Measurements from ENCODE around the gene GALK2.
"Not testable (repeated sequence)": the region's sequence is repeated elsewhere in the genome, so short reads cannot be mapped to it uniquely, and the experiment has no call there.

Gene GALK2

GRCh38 chr15:49239105-49239504 is 69.1 kb downstream of the GALK2 start:
- no peaks in the 10 kb centered on the region for H3K27me3 ChIP-seq (ENCODE audit: insufficient read depth, low read length)
- no peaks in the 10 kb centered on the region for H3K36me3 ChIP-seq (ENCODE audit: insufficient read depth, low read length)
- H3K4me3 ChIP-seq (ENCODE audit: low read length), result no peak overlapping the region
- no peak overlapping the region for H2AFZ ChIP-seq (ENCODE audit: low read depth, low read length)
- H3K4me1 ChIP-seq (ENCODE audit: insufficient read depth, low read length), result no peaks in the 10 kb centered on the region
- no peaks in the 10 kb centered on the region for H3K9me3 ChIP-seq (ENCODE audit: low read length)

DNA sequence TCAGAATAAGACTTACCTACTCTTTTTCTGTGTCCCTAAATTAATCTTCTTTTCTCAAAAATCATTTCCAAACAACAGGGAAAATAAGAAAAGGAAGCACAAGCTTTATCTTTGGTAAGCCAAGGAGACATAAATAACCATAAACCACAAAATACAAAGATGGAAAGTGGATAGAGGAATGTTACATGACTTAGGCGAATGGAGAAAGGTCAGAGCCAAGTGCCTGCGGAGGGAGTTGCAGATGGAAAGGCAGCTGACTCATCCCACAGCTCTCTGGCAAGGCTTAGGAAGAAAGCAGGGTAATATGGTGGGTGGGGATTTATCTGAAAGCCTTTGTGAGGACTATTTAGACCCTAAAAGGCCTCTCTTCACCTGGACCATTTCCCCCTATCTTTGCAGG is 72.8 kb downstream of the GALK2 start:
- H3K4me3 ChIP-seq (ENCODE audit: low read length), result no peak overlapping the region
- H3K9me3 ChIP-seq (ENCODE audit: low read length), result no peaks in the 10 kb centered on the region
- no peak overlapping the region for H2AFZ ChIP-seq (ENCODE audit: low read depth, low read length)
- H3K27me3 ChIP-seq (ENCODE audit: insufficient read depth, low read length), result no peaks in the 10 kb centered on the region
- H3K4me1 ChIP-seq (ENCODE audit: insufficient read depth, low read length), result no peaks in the 10 kb centered on the region
- H3K36me3 ChIP-seq (ENCODE audit: insufficient read depth, low read length), result no peaks in the 10 kb centered on the region

- no peaks in the 10 kb centered on the region for H3K4me1 ChIP-seq (ENCODE audit: insufficient read depth, low read length)
- no peaks in the 10 kb centered on the region for H3K27me3 ChIP-seq (ENCODE audit: insufficient read depth, low read length)
- no peaks in the 10 kb centered on the region for H3K36me3 ChIP-seq (ENCODE audit: insufficient read depth, low read length)
- no peaks in the 10 kb centered on the region for H3K9me3 ChIP-seq (ENCODE audit: low read length)
- no peak overlapping the region for H3K4me3 ChIP-seq (ENCODE audit: low read length)
- no peak overlapping the region for H2AFZ ChIP-seq (ENCODE audit: low read depth, low read length)
These were observed 77.6 kb downstream of the GALK2 start for GRCh38 chr15:49247556-49248110.

DNA sequence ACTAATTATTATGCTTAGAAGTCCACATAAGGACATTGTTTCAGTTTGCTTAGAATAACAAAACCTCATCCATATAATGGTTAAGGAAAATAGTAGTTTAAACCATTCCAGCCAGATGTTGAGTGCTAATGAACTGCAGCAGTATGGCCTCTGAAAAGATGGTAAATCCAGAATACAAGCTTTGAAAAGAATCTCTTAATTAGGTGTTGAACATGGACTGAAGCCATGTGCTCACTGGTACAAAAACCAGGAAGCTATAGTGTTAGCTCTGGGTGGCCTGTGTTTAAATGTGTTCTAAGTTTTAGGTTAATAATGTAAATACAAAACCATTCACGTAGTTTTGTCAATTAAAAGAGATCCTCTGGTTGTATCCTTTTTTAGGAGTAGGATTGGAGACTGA is 78.2 kb downstream of the GALK2 start:
- Histone ChIP-seq H3K27me3 (ENCODE audit: insufficient read depth, low read length) (no peaks in the 10 kb centered on the region), H2AFZ (ENCODE audit: low read depth, low read length) (no peak overlapping the region), H3K4me3 (ENCODE audit: low read length) (no peak overlapping the region), H3K9me3 (ENCODE audit: low read length) (no peaks in the 10 kb centered on the region), H3K36me3 (ENCODE audit: insufficient read depth, low read length) (no peaks in the 10 kb centered on the region), H3K4me1 (ENCODE audit: insufficient read depth, low read length) (no peaks in the 10 kb centered on the region)

DNA sequence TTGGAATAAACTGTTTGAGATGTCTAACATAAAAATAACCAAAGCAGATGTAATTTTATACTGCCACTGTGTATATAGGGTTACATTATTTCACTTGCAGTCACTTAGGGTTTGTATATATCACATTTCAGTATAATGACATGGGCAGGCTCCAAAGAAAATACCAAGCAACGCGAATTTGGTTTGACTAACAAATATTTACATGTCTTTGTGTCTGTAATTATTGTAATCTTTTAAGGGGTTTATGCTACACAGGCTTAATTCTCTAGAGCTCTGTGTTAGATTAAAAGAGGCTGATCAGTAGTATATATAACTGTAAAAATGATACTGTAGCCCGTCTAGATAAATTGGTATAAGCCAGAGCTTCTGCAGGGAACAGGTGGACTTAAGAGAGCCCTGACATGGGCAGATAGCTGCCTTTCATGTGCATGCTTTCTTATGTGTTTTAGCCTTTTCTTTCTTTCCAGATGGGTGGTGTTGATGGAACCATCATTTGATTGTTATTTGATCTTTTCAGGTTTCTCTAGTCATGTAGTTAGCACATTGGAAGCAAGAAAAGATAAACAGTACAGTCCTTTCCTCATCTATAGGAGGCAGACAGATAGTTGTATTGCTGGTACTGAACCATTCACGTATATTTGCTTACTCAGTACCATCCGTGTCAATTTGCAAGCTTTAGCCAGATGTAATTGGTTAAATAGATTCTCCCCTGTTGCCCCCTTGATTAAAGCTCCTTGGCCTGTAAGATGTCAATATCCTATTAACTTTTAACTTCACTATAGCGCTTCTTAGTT is 86.1 kb downstream of the GALK2 start:
- H3K4me3 ChIP-seq (ENCODE audit: low read length), result no peak overlapping the region
- H3K9me3 ChIP-seq (ENCODE audit: low read length), result no peaks in the 10 kb centered on the region
- no peak overlapping the region for H2AFZ ChIP-seq (ENCODE audit: low read depth, low read length)
- H3K27me3 ChIP-seq (ENCODE audit: insufficient read depth, low read length), result no peaks in the 10 kb centered on the region
- no peaks in the 10 kb centered on the region for H3K4me1 ChIP-seq (ENCODE audit: insufficient read depth, low read length)
- no peaks in the 10 kb centered on the region for H3K36me3 ChIP-seq (ENCODE audit: insufficient read depth, low read length)

GRCh38 chr15:49265117-49265516 is 95.1 kb downstream of the GALK2 start:
- not testable (repeated sequence) for H3K27me3 ChIP-seq (ENCODE audit: insufficient read depth, low read length); H2AFZ ChIP-seq (ENCODE audit: low read depth, low read length); H3K36me3 ChIP-seq (ENCODE audit: insufficient read depth, low read length); H3K4me3 ChIP-seq (ENCODE audit: low read length); H3K9me3 ChIP-seq (ENCODE audit: low read length); H3K4me1 ChIP-seq (ENCODE audit: insufficient read depth, low read length)

DNA sequence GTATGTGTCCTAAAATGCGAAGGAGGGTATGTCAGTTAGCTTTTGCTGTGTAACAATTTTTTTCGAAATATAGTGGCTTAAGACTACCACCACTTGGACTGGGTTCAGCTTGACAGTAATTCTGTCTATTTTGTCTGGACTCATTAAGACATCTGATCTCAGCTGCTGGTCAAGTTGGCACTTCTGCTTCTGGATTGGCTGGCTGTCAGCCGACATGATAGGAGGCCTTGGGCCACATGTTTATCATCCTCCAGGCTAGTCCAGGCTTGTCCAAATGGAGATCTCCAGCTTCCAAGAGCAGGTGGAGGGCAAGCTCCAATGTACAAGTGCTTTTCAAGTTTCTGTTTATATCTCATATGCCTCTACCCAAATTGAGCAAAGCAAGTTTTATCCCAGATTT is 95.9 kb downstream of the GALK2 start:
- Histone ChIP-seq H3K4me3 (ENCODE audit: low read length) (no peak overlapping the region), H3K4me1 (ENCODE audit: insufficient read depth, low read length) (no peaks in the 10 kb centered on the region), H3K27me3 (ENCODE audit: insufficient read depth, low read length) (no peaks in the 10 kb centered on the region), H3K36me3 (ENCODE audit: insufficient read depth, low read length) (no peaks in the 10 kb centered on the region), H3K9me3 (ENCODE audit: low read length) (peaks cover 3% of the 10 kb centered on the region), H2AFZ (ENCODE audit: low read depth, low read length) (no peak overlapping the region)

- H3K4me3 ChIP-seq (ENCODE audit: low read length), result no peak overlapping the region
- no peaks in the 10 kb centered on the region for H3K27me3 ChIP-seq (ENCODE audit: insufficient read depth, low read length)
- H2AFZ ChIP-seq (ENCODE audit: low read depth, low read length), result no peak overlapping the region
- no peaks in the 10 kb centered on the region for H3K4me1 ChIP-seq (ENCODE audit: insufficient read depth, low read length)
- no peaks in the 10 kb centered on the region for H3K36me3 ChIP-seq (ENCODE audit: insufficient read depth, low read length)
- peaks cover 2% of the 10 kb centered on the region for H3K9me3 ChIP-seq (ENCODE audit: low read length)
These were observed 100.7 kb downstream of the GALK2 start for GRCh38 chr15:49270541-49271421.

DNA sequence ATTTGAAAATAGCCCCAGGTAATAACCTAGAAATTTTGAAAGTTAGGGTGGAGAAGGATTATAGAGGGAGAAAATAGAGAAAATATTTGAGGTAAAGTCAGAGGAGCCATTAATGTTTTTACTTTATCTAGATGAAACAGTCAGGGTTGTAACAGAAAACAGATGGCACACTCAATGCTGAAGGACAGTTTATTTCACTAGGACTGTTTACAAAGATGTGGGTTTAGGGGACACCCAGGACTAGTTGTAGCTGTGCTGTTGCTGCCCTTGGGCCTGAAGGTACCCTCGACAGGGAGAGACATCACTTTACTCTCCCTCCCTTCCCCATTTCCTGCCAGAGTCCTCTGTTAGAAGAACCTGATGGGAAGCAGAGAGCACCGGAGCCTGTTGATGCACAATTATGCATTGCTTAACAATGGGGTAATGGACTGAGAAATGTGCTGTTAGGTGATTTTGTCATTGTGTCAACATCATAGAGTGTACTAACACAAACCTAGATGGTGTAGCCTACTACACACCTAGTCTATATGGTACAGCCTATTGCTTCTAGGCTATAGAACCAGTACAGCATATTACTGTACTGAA is 103.8 kb downstream of the GALK2 start:
- Histone ChIP-seq H2AFZ (ENCODE audit: low read depth, low read length) (no peak overlapping the region), H3K4me3 (ENCODE audit: low read length) (no peak overlapping the region), H3K9me3 (ENCODE audit: low read length) (no peaks in the 10 kb centered on the region), H3K36me3 (ENCODE audit: insufficient read depth, low read length) (no peaks in the 10 kb centered on the region), H3K27me3 (ENCODE audit: insufficient read depth, low read length) (no peaks in the 10 kb centered on the region), H3K4me1 (ENCODE audit: insufficient read depth, low read length) (no peaks in the 10 kb centered on the region)

DNA sequence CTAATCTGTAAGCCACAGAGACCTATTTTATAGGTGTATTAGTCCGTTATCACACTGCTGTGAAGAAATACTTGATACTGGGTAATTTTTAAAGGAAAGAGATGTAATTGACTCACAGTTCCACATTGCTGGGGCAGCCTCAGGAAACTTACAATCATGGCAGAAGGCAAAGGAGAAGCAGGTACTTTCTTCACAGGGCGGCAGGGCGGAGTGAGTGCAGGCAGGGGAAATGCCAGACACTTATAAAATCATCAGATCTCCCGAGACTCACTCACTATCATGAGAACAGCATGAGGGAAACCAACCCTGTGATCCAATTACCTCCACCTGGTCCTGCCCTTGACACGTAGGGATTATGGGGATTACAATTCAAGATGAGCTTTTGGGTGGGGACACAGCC is 108.7 kb downstream of the GALK2 start:
- Histone ChIP-seq H3K4me3 (ENCODE audit: low read length) (no peak overlapping the region), H2AFZ (ENCODE audit: low read depth, low read length) (no peak overlapping the region), H3K9me3 (ENCODE audit: low read length) (no peaks in the 10 kb centered on the region), H3K36me3 (ENCODE audit: insufficient read depth, low read length) (peaks cover 6% of the 10 kb centered on the region), H3K27me3 (ENCODE audit: insufficient read depth, low read length) (no peaks in the 10 kb centered on the region), H3K4me1 (ENCODE audit: insufficient read depth, low read length) (no peaks in the 10 kb centered on the region)

DNA sequence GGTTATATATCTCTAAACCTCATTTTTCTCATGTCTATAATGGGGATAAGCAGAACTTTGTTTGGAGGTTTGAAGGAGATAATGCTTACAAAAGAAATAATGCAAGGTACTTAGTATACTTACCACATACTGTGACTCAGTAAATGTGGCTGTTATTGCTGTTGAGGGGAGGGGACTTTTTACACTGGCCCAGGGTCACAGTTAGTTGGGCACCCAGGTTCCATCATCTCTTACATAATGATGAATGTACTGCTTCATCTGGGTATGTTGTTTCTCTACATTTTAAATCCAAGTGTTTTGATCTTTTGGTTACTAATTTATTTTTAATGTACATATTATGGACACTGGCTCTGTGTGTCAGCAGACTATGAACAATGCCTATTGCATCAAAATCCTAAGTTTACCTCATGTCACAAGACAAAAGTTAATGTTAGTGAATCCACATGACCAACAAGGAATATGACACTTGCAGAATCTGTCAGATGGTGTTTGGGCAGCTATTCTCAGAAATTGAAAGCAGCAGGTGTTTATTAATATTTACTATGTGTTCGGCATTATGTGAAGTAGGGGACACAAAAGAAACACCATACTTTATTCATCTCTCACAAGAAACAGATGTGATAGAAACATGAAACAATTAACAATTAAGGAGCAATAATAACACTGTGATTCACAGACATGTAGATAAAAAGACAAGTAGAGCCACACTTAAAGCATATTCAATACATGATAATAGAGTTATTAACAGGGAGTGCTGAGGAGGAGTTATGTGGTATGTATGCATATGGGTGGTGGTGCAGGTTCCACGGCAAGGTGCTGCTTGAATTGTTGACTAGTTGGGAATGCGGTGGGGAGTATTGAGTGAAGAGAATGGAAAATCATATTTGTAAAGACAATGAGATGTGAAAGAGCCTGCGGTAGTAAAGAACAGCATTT is 109.7 kb downstream of the GALK2 start:
- Histone ChIP-seq H2AFZ (ENCODE audit: low read depth, low read length) (no peak overlapping the region), H3K27me3 (ENCODE audit: insufficient read depth, low read length) (no peaks in the 10 kb centered on the region), H3K4me1 (ENCODE audit: insufficient read depth, low read length) (no peaks in the 10 kb centered on the region), H3K4me3 (ENCODE audit: low read length) (no peak overlapping the region), H3K9me3 (ENCODE audit: low read length) (no peaks in the 10 kb centered on the region), H3K36me3 (ENCODE audit: insufficient read depth, low read length) (peaks cover 7% of the 10 kb centered on the region)

- Histone ChIP-seq H3K4me3 (ENCODE audit: low read length) (no peak overlapping the region), H3K4me1 (ENCODE audit: insufficient read depth, low read length) (no peaks in the 10 kb centered on the region), H3K9me3 (ENCODE audit: low read length) (no peaks in the 10 kb centered on the region), H3K36me3 (ENCODE audit: insufficient read depth, low read length) (peaks cover 10% of the 10 kb centered on the region), H2AFZ (ENCODE audit: low read depth, low read length) (no peak overlapping the region), H3K27me3 (ENCODE audit: insufficient read depth, low read length) (no peaks in the 10 kb centered on the region)
These were observed 112.3 kb downstream of the GALK2 start for GRCh38 chr15:49282366-49282765.

All from neuron (in vitro differentiated cells).